Liver (tissue), 9 donors: ENCODE measurements around the gene OR6X1. TPM values are rescaled to one million over a fixed set of nuclear protein-coding genes. Genes with fewer than 3 reads are reported as not detected.
"Not testable (repeated sequence)": the region's sequence is repeated elsewhere in the genome, so short reads cannot be mapped to it uniquely, and the experiment has no call there.

Experiments
- DNase-seq: peaks from one replicate; pipeline ENCODE4 v3.0.0-alpha.2; 2017; ENCODE audit warnings: low spot score
- H3K27ac ChIP-seq, 2 donors: one replicate each; pipeline ENCODE4 v1.7.0; 2013; ENCODE audit warnings: inconsistent platforms in 2 of 2, low read length in 2 of 2, control low read depth in 1 of 2, low read depth in 1 of 2, mild to moderate bottlenecking in 1 of 2
- H3K27me3 ChIP-seq, 4 donors: one replicate each; pipeline versions ENCODE4 v1.6.1 to v1.7.0; 2013; ENCODE audit warnings: low read length in 3 of 4, inconsistent platforms in 1 of 4, mild to moderate bottlenecking in 1 of 4, moderate library complexity in 1 of 4; ENCODE audit not compliant: control insufficient read depth in 4 of 4, insufficient read depth in 4 of 4
- H3K36me3 ChIP-seq, 4 donors: one replicate each; pipeline versions ENCODE4 v1.6.1 to v1.7.0; 2013; ENCODE audit warnings: low read length in 3 of 4, mild to moderate bottlenecking in 3 of 4, low read depth in 1 of 4, moderate library complexity in 1 of 4; ENCODE audit not compliant: control insufficient read depth in 4 of 4, insufficient read depth in 3 of 4
- H3K4me1 ChIP-seq, 4 donors: one replicate each; pipeline versions ENCODE4 v1.6.1 to v1.7.0; 2013; ENCODE audit warnings: low read length in 3 of 4, mild to moderate bottlenecking in 3 of 4, moderate library complexity in 1 of 4; ENCODE audit not compliant: control insufficient read depth in 4 of 4, insufficient read depth in 4 of 4
- H3K4me3 ChIP-seq, 3 donors: one replicate each; pipeline versions ENCODE4 v1.6.1 to v1.7.0; 2013; ENCODE audit warnings: low read length in 3 of 3, control low read depth in 1 of 3, low read depth in 1 of 3, mild to moderate bottlenecking in 1 of 3
- H3K9ac ChIP-seq, 2 donors: one replicate each; pipeline ENCODE4 v1.7.0; 2013; ENCODE audit warnings: low read length in 2 of 2, mild to moderate bottlenecking in 2 of 2, moderate library complexity in 2 of 2, control low read depth in 1 of 2, low read depth in 1 of 2
- H3K9me3 ChIP-seq, 4 donors: one replicate each; pipeline versions ENCODE4 v1.6.1 to v1.7.0; 2013; ENCODE audit warnings: low read length in 3 of 4; ENCODE audit not compliant: control insufficient read depth in 4 of 4
- CTCF ChIP-seq: fragments of 150-350 bp; IDR thresholded peaks from 2 replicates; pipeline ENCODE4 v1.5.1; 2017; ENCODE audit warnings: improper control_type of control experiment, low read depth, low read length; ENCODE audit not compliant: missing input control
- EGR1 ChIP-seq, 2 donors: IDR thresholded peaks; 2 replicates each; pipeline ENCODE4 v1.6.1; 2016 to 2018; ENCODE audit warnings: antibody characterized with exemption in 2 of 2, low read depth in 2 of 2
- FOXA1 ChIP-seq: IDR thresholded peaks from 2 replicates; pipeline ENCODE4 v1.6.1; 2016; ENCODE audit warnings: antibody characterized with exemption
- FOXA2 ChIP-seq: IDR thresholded peaks from 2 replicates; pipeline ENCODE4 v1.6.1; 2016; ENCODE audit warnings: antibody characterized with exemption
- GABPA ChIP-seq, 2 donors: IDR thresholded peaks in 1 of 2; conservative IDR thresholded peaks in 1 of 2; 2 replicates each; pipeline ENCODE4 v1.6.1; 2016; ENCODE audit warnings: antibody characterized with exemption in 2 of 2, mild to moderate bottlenecking in 1 of 2, moderate library complexity in 1 of 2
- HNF4A ChIP-seq, 2 donors: conservative IDR thresholded peaks; 2 replicates each; pipeline ENCODE4 v1.6.1; 2016; ENCODE audit warnings: antibody characterized with exemption in 2 of 2, mild to moderate bottlenecking in 2 of 2
- HNF4G ChIP-seq: IDR thresholded peaks from 2 replicates; pipeline ENCODE4 v1.6.1; 2016; ENCODE audit warnings: antibody characterized with exemption
- NR2F2 ChIP-seq: IDR thresholded peaks from 2 replicates; pipeline ENCODE4 v1.6.1; 2016; ENCODE audit warnings: antibody characterized with exemption
- RXRA ChIP-seq, 2 donors: IDR thresholded peaks; 2 replicates each; pipeline ENCODE4 v1.6.1; 2017 to 2018; ENCODE audit warnings: antibody characterized with exemption in 2 of 2, mild to moderate bottlenecking in 1 of 2
- SP1 ChIP-seq: IDR thresholded peaks from 2 replicates; pipeline ENCODE4 v1.6.1; 2018; ENCODE audit warnings: antibody characterized with exemption, mild to moderate bottlenecking
- TAF1 ChIP-seq: conservative IDR thresholded peaks from 2 replicates; pipeline ENCODE4 v1.6.1; 2016; ENCODE audit warnings: antibody characterized with exemption, mild to moderate bottlenecking
- ZBTB33 ChIP-seq: IDR thresholded peaks from 2 replicates; pipeline ENCODE4 v1.6.1; 2016; ENCODE audit warnings: antibody characterized with exemption
- WGBS: extraction: QIAGEN DNeasy Blood & Tissue Kit; methylation state at CpG from one replicate; pipeline ENCODE4 v1.1.7; 2013; 5-methylcytosine and 5-hydroxymethylcytosine counted together
- polyA plus RNA-seq, 2 donors: library from polyadenylated mRNA; stranded (reverse) in 1 of 2; unstranded in 1 of 2; fragments of 200-250 nt in 1 of 2; fragments of >200 nt in 1 of 2; fragmentation: Nextera tagmentation in 1 of 2; extraction: Ambion mirVana in 1 of 2; gene quantifications; one replicate each; pipeline versions ENCODE4 v1.2.1 to v1.2.3, GENCODE V29; 2013 to 2015
- total RNA-seq, 2 donors: library from RNA; depleted of rRNA; stranded (reverse); fragments of >200 nt; gene quantifications; one replicate each; pipeline ENCODE4 v1.2.3, GENCODE V29; 2014
- TF ChIP-seq, protein P1 (sequence below): IDR thresholded peaks from 2 replicates; pipeline ENCODE4 v1.6.1; 2016; ENCODE audit warnings: antibody characterized with exemption, mild to moderate bottlenecking
- TF ChIP-seq, protein P2 (sequence below): IDR thresholded peaks from 2 replicates; pipeline ENCODE4 v1.6.1; 2016; ENCODE audit warnings: antibody characterized with exemption
- TF ChIP-seq, protein P3 (sequence below): IDR thresholded peaks from 2 replicates; pipeline ENCODE4 v1.6.1; 2016; ENCODE audit warnings: antibody characterized with exemption
- donor health status: healthy.
- donor health status: healthy.
- donor health status: healthy.
- donor health status: healthy.
- donor health status: healthy.

The OR6X1 gene
- total and polyA plus RNA-seq, 4 donors = not detected

DNA sequence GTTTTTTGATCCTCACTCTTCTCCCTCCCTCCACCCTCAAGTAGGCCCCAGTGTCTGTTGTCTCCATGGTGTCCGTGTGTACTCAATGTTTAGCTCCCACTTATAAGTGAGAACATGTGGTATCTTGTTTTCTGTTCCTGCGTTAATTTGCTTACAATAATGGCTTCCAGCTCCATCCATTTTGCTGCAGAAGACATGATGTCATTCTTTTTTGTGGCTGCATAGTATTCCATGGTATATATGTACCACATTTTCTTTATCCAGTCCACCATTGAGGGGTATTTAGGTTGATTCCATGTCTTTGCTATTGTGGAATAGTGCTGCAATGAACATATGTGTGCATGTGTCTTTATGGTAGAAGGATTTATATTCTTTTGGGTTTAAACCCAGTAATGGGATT is 6.0 kb downstream of the OR6X1 start:
- not testable (repeated sequence) for H3K4me3 ChIP-seq, H3K4me1 ChIP-seq, H3K36me3 ChIP-seq, H3K27me3 ChIP-seq, H3K27ac ChIP-seq, H3K9me3 ChIP-seq, H3K9ac ChIP-seq, DNase-seq
- WGBS = 81% methylated on average over 2 of the region's 2 CpGs

- TF ChIP-seq TAF1 = no peak
- TF ChIP-seq CTCF = no peak
- TF ChIP-seq SP1 = no peak
- TF ChIP-seq FOXA1 = no peak
- no peak for TF ChIP-seq FOXA2
- no peak for TF ChIP-seq HNF4A (conservative IDR thresholded peaks at IDR 0.05)
- TF ChIP-seq, protein P1, sequence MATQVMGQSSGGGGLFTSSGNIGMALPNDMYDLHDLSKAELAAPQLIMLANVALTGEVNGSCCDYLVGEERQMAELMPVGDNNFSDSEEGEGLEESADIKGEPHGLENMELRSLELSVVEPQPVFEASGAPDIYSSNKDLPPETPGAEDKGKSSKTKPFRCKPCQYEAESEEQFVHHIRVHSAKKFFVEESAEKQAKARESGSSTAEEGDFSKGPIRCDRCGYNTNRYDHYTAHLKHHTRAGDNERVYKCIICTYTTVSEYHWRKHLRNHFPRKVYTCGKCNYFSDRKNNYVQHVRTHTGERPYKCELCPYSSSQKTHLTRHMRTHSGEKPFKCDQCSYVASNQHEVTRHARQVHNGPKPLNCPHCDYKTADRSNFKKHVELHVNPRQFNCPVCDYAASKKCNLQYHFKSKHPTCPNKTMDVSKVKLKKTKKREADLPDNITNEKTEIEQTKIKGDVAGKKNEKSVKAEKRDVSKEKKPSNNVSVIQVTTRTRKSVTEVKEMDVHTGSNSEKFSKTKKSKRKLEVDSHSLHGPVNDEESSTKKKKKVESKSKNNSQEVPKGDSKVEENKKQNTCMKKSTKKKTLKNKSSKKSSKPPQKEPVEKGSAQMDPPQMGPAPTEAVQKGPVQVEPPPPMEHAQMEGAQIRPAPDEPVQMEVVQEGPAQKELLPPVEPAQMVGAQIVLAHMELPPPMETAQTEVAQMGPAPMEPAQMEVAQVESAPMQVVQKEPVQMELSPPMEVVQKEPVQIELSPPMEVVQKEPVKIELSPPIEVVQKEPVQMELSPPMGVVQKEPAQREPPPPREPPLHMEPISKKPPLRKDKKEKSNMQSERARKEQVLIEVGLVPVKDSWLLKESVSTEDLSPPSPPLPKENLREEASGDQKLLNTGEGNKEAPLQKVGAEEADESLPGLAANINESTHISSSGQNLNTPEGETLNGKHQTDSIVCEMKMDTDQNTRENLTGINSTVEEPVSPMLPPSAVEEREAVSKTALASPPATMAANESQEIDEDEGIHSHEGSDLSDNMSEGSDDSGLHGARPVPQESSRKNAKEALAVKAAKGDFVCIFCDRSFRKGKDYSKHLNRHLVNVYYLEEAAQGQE = no peak
- no peak for TF ChIP-seq RXRA (IDR thresholded peaks at IDR 0.05)
- no peak for TF ChIP-seq HNF4G
- TF ChIP-seq, protein P2, sequence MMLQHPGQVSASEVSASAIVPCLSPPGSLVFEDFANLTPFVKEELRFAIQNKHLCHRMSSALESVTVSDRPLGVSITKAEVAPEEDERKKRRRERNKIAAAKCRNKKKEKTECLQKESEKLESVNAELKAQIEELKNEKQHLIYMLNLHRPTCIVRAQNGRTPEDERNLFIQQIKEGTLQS = no peak
- no peak for TF ChIP-seq NR2F2
- no peak for TF ChIP-seq GABPA (IDR thresholded peaks at IDR 0.05 in 1 of 2, conservative IDR thresholded peaks at IDR 0.05 in 1 of 2)
- no peak for TF ChIP-seq ZBTB33
- TF ChIP-seq, protein P3, sequence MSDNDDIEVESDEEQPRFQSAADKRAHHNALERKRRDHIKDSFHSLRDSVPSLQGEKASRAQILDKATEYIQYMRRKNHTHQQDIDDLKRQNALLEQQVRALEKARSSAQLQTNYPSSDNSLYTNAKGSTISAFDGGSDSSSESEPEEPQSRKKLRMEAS = no peak
- no peak for TF ChIP-seq EGR1 (IDR thresholded peaks at IDR 0.05; ENCODE audit: low read depth in 2 of 2)
- DNase-seq = no peak
- Histone ChIP-seq H3K9ac (no peak overlapping the region), H3K4me1 (peaks cover 0 to 7% (median 5%) of the 10 kb centered on the region in 4 donors), H3K4me3 (no peak overlapping the region), H3K9me3 (no peaks in the 10 kb centered on the region), H3K36me3 (no peaks in the 10 kb centered on the region), H3K27ac (no peak overlapping the region), H3K27me3 (peaks cover 0 to 1% (median 0%) of the 10 kb centered on the region in 4 donors)
- 55% methylated on average over 2 of the region's 2 CpGs for WGBS
Measured at GRCh38 chr11:123745764-123746451, 8.4 kb downstream of the OR6X1 start.
